Islet of Langerhans (tissue), 1 donor: ENCODE results near the gene MCC.

Experiments
- FAIRE-seq: peaks from one replicate; lab custom pipeline; 2011; peaks lifted over from hg19 to GRCh38; lab: Jason Lieb, UNC

Gene MCC

DNA sequence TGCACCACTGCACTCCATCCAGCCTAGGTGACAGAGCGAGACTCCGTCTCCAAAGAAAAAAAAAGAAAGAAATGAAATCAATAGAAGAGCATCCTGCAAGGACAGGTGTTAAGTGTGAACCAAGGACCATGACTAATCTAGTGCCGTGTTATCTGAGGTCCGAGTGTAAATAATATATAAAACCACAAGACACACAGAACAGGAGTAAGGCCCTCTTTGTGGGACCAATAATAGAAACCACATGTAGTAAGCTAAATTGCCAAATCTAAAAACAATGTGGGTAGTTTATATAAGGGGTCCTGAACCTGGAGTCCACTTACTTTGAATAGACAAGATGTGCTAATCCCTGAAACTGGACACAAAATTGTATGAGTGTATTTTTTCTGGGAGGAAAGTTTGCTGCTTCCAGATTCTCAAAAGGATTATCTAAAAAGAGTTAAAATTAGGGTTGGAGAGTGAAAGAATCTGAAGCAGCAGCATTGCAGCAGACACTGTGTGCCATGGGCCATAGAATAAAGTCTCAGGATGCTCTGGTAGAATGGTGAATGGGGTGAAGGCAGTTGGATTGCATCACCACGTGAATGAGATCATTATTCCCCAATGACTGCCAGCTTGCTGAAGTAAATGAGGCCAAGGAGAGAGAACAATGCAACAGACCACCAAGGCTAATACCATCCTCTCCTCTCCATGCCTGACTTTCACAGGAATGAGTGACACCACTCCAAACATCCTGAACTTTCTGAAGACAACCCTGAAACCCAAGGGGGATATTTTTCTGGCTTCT, 288.9 kb downstream of the MCC start:
- FAIRE-seq, result no peak

DNA sequence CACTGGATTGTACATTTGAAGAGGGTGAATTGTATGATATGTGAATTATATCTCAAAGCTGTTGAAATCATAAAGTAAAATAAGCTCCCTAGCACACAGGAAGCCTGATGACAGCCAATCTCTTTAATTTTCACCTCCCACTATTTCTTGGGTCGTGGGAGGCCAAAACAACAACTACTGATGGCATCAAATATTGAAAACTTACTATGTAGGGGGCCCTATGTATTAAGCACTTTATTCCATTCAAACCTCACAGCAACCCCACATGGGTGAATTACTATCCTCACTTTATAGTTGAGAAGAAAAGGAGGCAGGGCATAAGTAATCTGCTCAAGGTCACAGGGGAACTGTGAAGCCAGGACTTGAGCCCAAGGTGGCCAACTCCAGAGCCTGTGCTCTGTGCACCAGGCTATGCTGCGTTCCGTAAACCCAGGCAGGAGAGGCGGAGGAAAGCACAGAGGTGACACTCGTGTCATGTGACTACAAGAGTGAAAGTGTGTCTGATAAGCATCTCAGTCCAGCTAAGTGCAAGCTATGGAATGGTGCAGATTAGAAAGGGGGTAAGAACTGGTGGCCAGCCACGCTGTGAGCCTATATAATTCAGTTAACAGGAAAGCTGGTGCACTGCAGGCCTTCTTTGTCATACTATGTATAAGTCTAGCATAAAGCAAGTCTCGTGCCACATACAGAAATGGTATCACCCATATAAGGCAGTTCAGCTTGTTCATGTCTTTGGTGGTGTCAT, 290.6 kb downstream of the MCC start:
- no peak for FAIRE-seq

DNA sequence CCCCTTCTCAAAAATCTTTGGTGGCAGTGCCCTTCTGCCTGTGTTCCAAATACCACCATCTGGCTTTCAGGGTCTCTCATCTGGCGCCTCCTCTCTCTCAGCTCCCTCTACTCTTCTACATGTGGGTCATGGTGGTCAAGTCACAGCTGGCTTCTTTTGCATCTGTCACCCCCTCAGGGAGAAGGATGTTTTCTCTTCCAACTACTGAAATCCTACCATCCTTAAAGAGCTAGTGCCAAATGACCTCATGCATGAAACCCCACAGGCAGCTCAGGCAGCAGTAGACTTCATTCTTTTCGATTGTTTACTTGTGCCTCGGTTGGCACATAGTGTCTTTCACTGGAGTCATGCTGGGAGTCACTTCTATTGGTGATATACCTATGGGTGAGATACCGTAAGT, 292.5 kb downstream of the MCC start:
- no peak for FAIRE-seq

DNA sequence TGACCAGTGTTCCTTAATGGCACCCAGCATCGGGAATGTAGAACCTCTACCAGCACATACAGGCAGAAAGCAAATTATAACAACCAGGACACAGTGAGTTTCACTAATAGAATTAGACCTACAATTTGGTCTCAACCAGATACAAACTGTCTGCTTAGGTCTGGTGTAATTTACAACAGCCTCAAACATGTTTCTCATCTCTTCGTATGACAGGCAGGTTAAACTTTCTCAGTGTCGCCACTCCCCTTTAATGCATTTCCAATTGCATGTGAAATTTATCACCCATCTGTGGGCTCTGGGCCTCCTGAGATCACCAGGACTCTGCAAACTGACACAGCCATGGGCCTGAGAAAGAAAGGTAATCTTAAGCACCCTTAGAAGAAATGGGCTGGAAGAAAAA, 293.0 kb downstream of the MCC start:
- no peak for FAIRE-seq

DNA sequence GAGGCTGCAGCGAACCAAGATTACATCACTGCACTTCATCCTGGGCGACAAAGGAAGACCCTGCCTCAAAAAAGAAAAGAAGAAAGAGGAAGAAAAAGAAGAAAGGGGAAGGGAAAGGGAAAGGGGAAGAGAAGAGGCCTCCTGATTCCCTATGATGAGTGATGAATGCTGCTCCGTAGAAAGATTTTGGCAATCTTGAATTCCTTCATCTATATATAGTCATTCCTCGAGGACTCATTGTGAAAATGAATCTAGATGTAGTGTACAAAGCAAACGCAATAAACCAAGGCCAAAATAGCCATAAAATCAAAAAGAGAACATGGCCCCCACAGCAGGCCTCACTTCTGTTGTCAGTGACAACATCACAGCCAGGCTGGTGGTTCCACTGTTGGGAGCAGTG, 293.7 kb downstream of the MCC start:
- no peak for FAIRE-seq

DNA sequence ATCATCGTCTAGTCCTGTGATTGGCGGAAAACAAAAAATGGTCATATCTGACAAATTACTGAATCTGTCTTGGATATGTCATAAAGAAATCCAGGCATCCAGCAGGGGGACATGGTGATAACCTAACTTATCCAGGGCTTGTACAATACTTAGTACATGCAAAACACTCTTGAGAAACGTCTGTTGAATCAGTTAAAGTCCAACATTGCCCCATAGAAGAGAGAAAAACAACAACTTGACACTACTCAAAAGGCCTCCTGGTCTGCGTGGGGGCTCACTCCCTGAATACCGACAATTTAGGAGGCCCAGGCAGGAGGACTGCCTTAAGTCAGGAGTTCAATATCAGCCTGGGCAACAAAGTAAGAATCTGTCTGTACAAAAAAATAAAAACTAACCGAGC, 294.1 kb downstream of the MCC start:
- no peak for FAIRE-seq

DNA sequence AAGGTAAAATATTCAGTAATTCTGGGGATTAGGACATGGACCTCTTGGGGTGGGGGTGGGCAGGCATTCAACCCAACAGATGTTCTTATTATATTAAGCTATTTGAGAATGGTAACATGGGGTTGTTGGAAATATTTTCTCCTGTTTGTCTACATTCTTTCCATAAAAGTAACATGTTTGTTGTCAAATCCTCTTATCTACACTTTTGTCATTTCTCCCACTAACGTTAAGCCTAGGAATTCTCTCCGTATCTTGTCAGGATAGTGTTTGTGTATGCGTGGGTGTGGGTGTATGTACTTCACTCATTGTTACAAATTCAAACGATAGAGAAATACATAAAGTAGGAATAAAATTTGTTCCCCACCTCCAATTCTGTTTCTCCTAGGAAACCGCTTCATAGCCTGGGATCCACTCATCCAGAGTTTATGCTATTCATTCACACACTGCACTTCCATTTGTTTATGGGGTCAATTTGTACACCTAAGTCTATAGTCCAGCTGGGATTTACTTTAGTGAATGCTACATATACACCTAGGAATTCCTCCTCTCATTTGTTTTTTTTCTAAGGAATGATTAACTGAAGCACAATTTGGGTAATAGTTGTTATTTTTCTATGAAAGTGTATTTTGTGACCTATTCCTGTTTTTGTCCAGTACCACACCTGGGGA, 294.8 kb downstream of the MCC start:
- FAIRE-seq, result no peak

DNA sequence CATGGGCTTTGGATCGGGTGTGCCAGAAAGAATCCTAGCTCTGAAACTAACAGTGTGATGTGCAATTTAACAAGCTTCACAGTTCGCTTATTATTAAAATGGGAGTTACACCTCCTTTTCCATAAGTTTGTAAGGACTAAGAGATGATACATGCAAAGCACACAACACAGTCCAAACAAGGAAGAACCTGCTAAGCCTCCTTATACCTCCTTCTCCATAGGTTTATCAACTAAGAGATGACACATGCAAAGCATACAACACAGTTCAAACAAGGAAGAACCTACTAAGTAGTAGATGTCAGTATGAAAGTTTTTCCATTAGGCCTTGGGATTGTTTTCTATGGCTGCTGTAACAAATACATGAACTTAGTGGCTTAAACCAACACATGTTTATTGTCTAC, 295.7 kb downstream of the MCC start:
- no peak for FAIRE-seq

DNA sequence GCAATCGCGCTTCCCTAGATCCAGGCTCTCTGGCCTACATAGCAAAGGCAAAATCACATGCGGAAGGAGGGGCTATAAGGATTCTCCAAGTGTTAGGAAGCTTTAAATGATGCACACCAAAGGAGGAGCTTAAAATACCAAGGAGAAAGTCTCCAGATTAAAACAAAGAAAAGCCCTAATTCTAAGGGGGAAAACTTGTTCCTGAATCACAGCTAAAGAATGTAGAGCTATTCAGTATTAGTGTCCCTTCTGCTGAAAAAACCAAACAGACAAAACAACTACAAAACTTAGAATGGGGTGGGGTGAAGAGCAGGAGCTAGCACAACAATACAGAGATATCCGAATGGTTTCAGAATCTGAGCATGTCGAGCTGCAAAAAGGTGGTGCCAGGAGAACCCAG, 297.9 kb downstream of the MCC start:
- FAIRE-seq, result no peak

DNA sequence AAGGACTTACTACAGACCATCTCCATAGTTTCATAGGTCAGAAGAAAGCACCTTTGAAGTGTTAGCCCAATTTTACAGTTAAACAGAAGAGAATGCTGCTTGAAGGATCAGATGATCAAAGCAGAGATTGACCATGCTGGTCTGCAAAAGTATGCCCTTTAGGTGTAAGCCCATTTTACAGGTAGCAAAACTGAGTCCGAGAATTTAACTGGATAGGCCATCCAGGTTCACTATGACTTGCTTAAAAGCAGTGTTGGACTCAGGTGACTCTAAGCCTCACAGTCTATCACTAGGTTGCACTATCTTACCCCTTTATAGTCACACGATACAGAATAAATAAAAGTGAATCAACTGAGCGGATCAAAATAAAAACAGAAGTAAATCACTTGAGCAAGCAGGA, 299.0 kb downstream of the MCC start:
- no peak for FAIRE-seq

DNA sequence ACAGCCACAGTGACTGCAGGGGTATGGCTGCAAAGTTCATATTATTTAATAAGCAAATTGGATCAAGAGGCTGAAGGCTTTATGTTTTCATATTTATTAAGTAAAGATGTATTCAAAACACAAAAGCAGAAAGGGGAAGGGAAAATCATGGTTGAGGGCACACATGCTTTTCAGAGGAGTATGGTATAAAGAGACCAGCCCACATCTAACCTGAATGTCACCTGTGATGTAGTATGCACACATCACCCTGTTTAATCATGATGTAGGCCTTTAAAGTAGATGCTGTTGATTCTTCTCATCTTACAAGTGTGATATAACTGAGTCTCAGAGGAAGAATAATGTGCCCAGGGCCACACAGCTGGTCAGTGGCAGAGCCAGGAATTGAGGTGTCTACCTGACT, 299.8 kb downstream of the MCC start:
- FAIRE-seq, result no peak

DNA sequence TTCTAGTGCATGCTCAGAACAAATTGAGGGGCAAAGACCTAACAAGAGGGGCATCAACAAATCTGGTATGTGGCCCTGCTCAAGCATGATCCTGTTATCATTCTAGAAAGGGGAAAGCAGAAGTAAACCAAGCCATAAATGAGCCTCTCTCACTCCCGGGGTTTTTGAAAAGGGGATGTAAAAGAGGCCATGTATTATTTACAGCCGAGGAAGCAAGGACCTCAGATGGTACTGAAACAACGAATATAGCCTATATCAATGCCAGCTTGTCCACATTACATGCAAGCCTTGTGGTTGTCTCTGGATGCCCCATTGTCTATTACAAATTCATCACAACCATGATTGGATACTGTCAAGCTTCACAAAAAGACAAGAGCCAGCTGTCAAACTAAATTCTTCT, 300.3 kb downstream of the MCC start:
- FAIRE-seq, result no peak

DNA sequence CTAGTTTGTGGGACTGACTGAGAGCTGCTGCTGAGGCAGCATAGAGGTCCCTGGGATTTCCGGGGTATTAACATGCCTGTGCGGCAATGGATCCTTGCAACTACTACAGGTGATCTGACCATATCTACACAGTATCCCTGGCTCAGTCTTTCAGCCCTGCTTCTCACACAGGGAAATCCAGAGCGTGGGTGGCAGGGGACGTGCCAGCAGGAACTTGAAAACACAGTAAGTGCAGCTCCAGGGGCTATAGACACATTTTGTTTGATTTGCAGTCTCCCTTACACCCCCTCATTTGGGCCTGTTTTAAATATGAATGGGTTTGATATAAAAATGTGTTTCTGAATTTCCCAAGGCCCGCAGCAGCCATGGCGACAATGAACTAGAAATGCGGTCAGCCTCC, 302.2 kb downstream of the MCC start:
- no peak for FAIRE-seq

DNA sequence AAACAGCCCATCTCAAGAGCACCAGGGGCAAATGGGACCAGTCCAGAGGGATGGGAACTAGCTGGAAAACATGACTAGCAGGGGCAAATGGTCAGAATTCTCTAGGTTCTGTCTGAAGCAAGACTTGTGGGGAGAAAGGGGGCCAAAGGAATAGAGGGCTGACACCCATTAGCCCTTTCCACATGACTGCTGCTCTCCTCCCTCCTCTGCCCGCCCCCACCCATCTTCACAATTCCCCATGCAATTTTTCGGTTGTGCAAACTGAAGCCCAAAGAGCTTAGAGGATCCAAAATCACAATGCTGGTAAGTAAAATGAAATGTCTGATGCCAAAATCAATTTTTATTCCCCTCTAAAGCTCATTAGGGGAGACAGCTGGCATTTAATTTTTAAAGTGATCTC, 304.6 kb downstream of the MCC start:
- FAIRE-seq, result no peak

DNA sequence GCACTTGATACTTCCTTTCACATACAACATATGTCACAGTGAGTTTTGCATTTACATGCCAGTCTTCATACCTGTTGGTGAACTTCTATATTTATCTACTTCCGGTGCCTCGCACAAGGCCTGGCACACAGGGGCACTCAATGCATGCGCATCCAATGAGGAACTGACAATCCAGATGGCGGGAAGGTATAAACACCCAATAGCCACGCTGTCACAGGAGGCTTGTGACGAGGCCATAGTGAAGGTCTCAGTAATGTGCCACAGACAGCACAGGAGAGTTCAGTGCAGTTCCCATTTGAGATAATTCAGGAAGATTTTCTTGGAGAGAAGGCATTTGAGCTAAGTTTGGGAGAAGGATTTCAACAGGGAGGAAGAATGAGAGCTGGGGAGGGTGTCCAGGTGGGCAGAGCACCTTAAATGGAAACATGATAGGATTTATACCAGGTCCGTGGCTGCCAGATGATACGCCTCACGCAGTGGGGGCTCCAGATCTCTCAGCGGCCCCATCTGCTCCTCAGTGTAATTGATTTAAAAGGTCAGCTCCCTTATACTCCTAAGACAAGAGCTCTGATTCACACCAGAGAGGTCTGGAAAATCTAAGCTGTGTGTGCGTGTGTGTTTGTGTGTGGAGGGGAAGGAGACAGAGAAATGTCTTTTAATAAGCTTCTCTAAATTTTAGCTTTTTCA, 305.5 kb downstream of the MCC start:
- FAIRE-seq, result no peak

DNA sequence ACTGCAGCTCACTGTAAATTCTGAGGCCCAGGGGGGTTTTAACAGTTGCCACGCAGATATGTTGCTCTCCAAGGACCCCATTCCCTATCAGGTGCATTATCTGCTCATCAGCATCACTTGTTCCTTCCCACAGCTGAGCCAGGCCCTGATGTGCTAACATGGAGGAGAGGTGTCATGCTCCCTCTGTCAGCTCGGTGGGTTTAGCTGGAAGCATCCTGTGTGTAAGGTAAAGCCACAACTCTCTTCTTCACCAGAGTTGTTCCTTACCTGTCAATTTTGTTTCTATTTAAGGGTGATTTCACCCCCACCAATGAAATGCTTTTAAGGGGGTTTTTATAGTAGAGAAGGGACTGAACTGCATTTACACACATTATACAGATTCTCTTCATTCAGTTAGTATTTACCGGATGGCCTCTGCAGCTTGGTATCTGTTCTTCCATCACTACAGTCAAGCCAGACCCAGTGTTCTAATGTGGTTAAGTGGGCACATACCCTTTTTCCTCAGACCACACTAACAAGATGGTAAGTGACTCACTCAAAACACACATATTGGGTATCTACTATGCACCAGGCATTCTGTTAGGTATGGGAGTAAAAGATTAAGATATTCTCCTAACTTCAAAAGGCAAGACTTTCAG, 306.3 kb downstream of the MCC start:
- FAIRE-seq, result no peak

DNA sequence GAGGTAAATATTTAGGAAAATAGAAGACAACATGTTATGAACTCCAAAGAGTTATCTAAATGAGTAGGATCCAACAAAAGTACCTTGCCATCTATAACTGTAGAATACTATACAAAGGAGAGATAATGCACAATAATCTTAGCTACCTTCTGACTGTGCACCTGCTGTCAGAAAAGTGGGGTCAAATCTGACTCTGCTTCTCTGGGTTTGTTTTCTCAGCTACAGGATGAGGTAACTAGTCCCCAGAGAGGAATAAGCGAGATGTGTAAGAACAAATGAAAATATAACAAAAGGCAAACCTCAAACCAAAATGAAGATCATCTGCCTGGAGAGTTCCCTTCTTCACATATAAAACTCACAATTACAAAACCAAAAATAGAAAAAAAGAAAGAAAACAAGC, 306.8 kb downstream of the MCC start:
- no peak for FAIRE-seq

DNA sequence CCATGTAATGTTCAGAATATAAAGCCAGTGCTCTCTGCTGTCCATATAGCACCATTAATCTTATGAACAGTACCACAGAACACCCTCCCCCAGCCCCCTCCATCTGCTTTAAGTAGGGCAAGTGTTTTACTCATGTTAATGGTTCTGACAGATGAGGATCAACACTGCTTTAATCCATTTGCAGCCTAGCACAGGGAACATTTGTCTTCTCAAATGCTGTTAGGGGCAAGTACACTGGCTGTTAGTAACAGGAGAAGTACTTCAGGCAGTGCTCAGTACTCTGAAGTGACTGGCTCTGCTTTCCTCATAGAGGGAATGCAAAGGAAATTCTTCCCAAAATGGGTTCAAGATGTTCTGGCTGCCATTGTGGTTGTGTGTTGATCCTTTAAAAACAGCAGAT, 309.1 kb downstream of the MCC start:
- peak; percentile 70 for FAIRE-seq

DNA sequence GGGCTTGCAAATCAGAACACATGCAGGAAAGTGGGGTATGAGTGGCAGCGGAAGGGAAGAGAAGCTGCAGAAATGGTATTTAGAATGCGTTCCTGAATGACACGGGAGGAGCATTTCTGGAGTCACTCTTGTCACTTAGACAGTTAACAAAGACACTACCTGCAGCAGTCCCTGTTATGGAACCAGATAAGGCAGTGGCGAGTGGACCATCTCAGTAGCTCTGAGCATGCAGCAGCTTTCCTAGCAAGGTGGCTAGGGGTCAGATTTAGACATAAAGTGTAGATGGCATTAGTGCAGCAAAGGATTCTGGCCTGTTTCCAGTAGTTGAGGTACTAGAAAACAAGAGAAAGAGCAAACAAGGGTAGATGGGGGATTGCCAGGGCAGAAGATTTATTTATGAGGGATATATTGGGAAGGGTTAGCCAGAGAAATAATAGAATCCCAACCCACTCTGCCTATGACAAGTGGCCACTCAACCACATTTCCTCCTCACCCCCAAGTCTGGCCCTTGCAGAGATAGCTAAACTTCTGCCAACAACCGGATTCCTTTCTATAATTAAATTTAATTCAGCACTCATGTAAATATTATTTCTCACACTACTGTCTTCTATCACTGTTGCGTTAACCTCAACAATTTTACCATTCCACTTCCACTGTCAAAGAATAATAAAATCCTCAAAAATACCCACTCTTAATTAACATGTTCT, 310.0 kb downstream of the MCC start:
- no peak for FAIRE-seq

DNA sequence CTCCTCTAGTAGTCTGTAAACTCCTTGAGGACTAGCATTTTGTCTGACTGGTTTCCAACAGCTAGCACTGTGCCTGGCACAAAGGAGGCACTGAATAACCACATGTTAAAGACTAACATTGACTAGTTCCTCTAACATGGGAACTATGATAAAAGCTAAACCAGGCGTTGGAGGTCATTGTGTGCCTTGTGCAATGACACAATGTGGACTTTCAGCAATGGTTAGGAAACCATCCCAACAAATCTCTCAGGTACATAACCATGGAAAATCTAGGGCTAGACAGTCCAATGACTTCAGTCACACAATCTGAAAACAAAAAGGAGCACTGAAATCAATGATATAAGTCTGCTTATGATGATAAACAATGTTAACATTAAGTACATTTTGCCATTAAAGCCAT, 311.0 kb downstream of the MCC start:
- FAIRE-seq, result peak; percentile 38

DNA sequence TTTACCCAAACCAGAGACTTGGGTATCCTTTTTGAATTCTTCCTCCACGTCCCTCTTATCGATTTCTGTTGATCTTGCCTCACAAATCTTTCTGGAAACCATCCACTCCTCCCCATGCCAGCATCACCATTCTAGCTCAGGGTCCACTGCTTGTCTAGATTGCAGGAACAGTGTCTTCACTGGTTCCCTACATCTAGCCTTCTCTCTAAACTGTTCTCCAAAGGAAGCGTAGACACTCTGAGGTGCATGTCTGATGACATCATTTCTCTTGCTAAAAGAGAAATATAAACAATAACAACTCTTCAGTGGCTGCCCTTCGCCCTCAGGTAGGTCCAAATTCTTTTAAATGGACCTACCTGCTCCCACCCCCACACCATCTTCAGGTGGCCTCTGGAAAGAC, 311.5 kb downstream of the MCC start:
- FAIRE-seq, result no peak

DNA sequence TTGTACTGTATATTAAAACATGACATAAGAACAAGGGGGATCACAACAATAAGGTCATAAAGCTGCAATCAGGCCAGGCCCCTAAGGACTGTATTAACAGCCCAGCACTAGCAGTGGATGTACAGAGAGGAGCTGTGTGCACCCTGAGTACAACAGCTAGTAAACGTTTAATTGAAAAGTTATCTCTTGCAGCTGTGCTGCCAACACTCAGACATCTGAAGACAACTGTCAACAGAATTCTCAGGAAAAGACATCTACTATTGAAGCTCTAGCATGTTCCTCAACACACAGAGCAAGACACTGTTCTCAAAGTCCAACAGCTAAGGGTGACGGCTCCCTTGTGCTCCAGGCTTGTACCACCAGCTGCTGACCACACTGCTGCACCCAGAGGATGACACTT, 312.1 kb downstream of the MCC start:
- FAIRE-seq, result no peak
